ES-I3 (cell line): ENCODE data around the gene C16orf46.
"Not testable (repeated sequence)": the region's sequence is repeated elsewhere in the genome, so short reads cannot be mapped to it uniquely, and the experiment has no call there.

ENCODE experiments used
- H3K36me3 ChIP-seq: 2 replicates; pipeline ENCODE4 v1.6.1; 2013; ENCODE audit warnings: mild to moderate bottlenecking, low read length, control low read depth, moderate library complexity; ENCODE audit not compliant: insufficient read depth
- H3K4me1 ChIP-seq: 2 replicates; pipeline ENCODE4 v1.6.1; 2013; ENCODE audit warnings: mild to moderate bottlenecking, control low read depth, low read length; ENCODE audit not compliant: insufficient read depth
- H3K9ac ChIP-seq: 2 replicates; pipeline ENCODE4 v1.6.1; 2013; ENCODE audit warnings: low read depth, mild to moderate bottlenecking, low read length, moderate library complexity
- H3K9me3 ChIP-seq: 2 replicates; pipeline ENCODE4 v1.6.1; 2013; ENCODE audit warnings: mild to moderate bottlenecking, low read length, moderate library complexity; ENCODE audit not compliant: control insufficient read depth, insufficient read depth

Gene C16orf46, protein sequence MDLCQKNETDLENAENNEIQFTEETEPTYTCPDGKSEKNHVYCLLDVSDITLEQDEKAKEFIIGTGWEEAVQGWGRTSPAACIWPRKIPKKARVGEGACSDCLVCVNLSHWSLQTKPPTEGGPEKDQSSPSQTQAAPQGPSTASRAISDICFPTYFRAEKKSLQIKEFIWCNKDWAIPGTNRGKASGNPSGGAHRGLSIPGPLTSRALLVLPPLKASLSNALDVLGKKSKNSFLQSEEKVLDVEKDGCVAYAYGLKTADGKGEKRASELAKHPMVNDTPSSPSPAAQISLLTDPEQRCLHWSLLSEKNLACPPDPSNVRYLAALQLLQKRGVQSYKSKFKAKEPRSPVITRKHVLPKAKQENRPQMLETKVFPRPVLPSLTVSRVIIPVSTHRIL

DNA sequence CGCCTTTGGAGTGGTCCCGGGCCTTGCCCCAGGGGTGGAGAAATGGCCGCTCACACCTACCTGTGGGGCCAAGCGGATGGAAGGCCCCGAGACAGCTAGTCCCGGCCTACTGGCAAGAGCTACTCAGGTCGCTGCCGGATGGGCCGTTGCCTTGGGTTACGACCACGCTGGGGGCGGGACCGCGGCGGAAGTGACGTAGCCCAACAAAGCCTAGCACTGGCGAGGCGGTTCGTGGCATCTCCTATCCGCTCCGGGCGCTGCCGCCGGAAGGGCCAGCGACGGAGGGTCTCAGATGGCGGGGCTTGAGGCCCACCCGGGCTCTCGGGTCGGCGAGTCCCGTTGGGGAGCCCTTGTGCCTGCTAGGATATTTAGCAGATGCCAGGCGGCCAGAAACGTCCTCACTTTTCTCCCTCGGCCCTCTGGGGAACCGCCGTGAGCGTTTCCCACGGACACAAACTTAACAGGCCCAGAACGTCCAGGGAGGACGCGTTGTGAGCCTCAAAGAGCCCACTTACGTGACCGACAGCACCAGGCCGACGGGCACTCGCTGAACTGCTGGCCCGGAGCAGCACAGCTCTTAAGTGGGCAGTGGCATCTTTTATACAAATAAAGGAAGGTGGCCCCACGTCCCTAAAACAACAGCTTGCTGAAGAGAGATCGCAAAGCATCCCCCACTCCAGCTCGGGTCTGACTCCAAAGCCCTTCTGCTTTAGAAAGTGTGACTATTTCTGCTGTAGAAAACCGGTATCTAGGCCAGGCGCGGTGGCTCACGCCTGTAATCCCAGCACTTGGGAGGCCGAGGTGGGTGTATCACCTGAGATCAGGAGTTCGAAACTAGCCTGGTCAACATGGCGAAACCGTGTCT lies at the start of gene C16orf46:
Gene C16orf46, minus strand, starts transcription at position 163 of the 865 bp plus-strand sequence. CDS start 13,283 bp downstream, outside the sequence.
- H3K4me1 ChIP-seq, result peaks cover 10% of the 10 kb centered on the region; the same call in 1 of the 2 replicates
- H3K9ac ChIP-seq, result peak within 1 kb of the TSS; percentile 63
- H3K36me3 ChIP-seq, result no peaks in the 10 kb centered on the region
- H3K9me3 ChIP-seq, result no peaks in the 10 kb centered on the region

DNA sequence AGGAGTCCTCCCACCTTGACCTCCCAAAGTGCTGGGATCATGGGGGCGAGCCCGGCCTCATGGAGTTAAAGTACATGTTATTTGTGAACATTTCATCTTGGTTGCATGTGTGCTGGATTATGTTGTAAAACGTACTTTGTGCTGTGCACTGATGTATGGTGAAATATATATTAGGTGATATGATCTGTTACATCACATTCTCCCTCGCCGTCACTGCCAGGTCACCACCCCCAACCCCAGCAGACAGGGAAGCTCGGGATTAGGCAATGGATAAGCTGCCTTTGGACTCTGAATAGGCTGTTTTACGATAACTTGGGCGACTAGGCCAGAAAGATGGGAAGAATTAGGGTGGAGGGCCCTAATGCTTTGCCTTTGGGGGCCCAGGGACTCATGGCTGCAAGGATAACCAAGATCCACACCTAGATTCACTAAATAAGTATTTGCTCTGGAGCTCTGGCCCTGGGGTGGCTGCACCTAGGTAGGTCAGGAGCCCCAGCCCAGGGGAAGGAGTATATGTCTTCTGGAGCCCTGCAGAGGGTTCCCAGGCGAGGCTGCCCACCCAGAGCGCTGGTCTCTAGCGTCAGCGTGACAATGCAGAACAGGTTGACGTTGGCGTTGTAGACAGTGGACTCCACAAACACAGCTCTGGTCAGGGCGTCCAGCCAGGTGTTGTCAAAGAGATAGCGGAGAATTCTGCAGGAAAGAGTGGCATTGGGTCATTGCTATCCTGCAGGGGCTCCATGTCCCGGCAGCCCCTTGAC lies 46.2 kb upstream of the C16orf46 start:
- Histone ChIP-seq H3K4me1 (no peaks in the 10 kb centered on the region), H3K9ac (no peak overlapping the region), H3K36me3 (no peaks in the 10 kb centered on the region), H3K9me3 (no peaks in the 10 kb centered on the region)

DNA sequence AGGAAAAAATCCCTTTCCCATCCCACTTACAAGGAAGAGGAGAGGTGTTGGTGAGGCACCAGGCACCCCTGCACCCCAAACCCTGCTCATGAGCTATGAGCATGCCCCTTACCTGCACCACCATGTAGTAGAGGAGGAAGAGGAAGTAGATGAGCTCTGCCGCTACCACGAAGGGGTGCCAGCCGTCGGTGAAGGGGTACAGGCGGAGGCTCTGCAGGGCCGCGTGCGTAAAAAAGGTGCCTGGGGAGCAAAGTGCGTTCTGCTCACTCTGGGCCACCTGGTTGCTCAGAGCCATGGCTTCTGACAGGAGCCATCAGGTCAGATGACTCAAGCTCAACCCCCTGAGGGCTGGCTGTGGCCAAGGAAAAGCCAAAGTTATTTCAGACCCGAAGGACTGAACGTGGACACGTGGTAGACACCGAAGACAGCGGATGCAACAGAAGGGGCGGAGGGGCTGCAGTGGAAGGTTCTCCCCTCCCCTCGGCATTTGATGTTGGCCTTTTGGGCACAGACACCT lies 44.5 kb upstream of the C16orf46 start:
- no peaks in the 10 kb centered on the region for H3K36me3 ChIP-seq
- no peak overlapping the region for H3K9ac ChIP-seq
- H3K4me1 ChIP-seq, result no peaks in the 10 kb centered on the region
- H3K9me3 ChIP-seq, result no peaks in the 10 kb centered on the region

DNA sequence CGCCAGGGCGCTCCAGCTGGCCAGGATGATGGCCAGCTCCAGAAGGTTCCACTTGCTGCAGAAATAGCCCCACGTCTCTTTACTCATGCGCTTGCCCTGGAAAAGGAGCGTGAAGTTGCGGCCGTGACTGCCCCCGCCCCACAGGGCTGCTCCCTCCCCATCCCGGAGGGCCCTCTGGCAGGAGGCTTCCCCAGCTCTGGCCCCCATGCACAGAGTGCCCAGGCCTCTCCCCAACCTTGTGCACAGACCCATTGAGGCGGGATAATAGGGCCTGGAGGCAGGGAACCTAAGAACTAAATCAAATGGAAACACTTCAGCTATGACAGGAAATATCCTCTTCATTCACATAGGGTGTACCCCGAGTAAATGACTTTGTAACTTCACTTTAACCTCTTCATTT lies 40.4 kb upstream of the C16orf46 start:
- H3K9me3 ChIP-seq, result no peaks in the 10 kb centered on the region
- H3K4me1 ChIP-seq, result no peaks in the 10 kb centered on the region
- no peak overlapping the region for H3K9ac ChIP-seq
- H3K36me3 ChIP-seq, result no peaks in the 10 kb centered on the region

DNA sequence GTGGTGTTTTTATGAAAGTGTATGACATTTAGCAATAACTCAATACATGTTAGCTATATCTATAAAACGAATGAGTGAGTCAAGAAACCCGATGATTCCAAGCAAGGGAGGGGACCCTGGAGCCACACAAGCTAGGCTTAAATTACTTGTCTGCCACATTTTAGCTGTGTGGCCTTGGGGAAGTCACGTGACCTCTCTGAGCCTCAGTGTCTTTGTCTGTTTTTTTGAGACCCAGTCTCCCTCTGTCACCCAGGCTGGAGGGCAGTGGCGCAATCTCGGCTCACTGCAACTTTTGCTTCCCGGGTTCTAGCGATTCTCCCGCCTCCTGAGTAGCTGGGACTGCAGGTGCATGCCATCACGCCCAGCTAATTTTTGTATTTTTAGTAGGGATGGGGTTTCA lies 39.2 kb upstream of the C16orf46 start:
- H3K36me3 ChIP-seq, result no peaks in the 10 kb centered on the region
- H3K9ac ChIP-seq, result no peak overlapping the region
- H3K4me1 ChIP-seq, result no peaks in the 10 kb centered on the region
- H3K9me3 ChIP-seq, result no peaks in the 10 kb centered on the region

GRCh38 chr16:81112453-81112852 lies 35.4 kb upstream of the C16orf46 start:
- H3K9me3 ChIP-seq, result no peaks in the 10 kb centered on the region
- no peaks in the 10 kb centered on the region for H3K4me1 ChIP-seq
- H3K36me3 ChIP-seq, result no peaks in the 10 kb centered on the region

DNA sequence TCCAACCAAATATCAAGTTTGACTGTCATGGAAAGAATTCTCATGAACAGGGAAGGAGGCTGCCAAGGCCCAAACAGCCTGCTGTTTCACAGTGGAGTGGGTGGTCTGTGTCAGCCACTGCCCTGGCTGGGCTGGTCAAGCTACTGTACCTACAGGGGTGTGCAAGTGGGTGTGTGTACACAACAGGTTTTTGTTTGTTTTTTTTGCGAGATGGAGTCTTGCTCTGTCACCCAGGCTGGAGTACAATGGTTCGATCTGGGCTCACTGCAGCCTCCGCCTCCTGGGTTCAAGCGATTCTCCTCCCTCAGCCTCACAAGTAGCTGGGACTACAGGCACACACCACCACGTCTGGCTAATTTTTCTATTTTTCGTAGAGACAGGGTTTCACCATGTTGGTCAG lies 32.2 kb upstream of the C16orf46 start:
- not testable (repeated sequence) for H3K36me3 ChIP-seq, H3K4me1 ChIP-seq, H3K9ac ChIP-seq, H3K9me3 ChIP-seq

More at GRCh38 chr16:81112453-81112852, 35.4 kb upstream of the C16orf46 start:
- no peak overlapping the region for H3K9ac ChIP-seq

DNA sequence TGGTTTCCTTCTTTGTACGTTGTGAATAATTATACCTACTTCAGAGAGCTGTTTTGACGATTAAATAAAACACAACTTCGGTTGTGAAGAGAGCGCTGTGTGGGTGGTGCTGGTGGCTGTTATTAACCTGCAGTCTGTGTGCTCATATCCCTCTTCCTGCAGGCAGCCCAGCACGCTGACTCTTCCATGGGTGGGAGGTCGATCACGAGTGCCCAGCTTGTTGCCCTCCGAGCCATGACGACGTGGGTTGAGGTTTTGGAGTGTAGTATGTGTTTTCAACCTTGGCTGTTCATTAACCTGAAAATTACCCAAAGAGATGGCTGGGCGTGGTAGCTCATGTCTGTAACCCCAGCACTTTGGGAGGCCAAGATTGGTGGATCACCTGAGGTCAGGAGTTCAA lies 30.5 kb upstream of the C16orf46 start:
- H3K36me3 ChIP-seq, result no peaks in the 10 kb centered on the region
- H3K4me1 ChIP-seq, result no peaks in the 10 kb centered on the region
- no peak overlapping the region for H3K9ac ChIP-seq
- no peaks in the 10 kb centered on the region for H3K9me3 ChIP-seq

DNA sequence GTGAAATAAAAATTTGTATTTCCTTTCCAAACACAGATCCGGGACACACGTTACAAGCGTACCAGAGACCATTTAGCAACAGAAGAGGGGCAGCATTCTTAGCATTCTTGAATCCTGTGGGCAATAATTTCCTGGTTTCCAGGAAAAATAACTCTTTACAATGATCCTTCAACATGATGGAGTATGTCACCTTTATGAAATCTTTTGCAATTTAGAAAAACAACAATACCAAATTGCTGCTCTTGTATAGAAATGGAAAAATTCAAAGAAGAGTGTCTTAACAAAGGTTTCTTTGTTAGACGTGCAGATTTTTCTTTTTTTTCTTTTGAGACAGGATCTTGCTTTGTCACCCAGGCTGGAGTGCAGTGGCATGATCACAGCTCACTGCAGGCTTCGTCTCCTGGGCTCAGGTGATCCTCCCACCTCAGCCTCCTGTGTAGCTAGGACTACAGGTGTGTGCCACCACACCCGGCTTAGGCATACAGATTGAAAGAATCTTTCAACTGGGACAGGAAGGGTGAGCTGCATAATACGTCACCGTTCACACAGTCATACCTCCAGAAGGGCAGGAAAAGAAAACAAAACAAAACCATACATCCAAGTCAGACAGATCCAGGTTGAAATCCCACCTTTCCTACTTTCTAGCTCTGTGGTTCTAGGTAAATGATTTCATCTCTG lies 29.9 kb upstream of the C16orf46 start:
- Histone ChIP-seq H3K36me3 (no peaks in the 10 kb centered on the region), H3K9ac (no peak overlapping the region), H3K9me3 (no peaks in the 10 kb centered on the region), H3K4me1 (no peaks in the 10 kb centered on the region)

DNA sequence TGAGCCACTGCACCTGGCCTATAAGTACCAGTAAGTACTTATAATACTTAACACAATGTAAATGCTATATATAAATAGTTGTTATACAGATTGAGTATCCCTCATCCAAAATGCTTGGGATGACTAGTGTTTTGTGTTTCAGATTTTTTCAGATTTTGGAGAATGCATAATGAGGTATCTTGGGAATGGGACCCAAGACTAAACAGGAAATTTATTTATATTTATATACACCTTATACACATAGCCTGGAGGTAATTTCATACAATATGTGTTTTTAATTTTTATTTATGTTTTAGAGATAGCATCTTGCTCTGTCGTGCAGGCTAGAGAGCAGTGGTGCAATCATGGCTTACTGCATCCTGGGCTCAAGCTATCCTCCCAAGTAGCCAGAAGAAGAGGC lies 28.9 kb upstream of the C16orf46 start:
- no peaks in the 10 kb centered on the region for H3K36me3 ChIP-seq
- no peak overlapping the region for H3K9ac ChIP-seq
- no peaks in the 10 kb centered on the region for H3K9me3 ChIP-seq
- no peaks in the 10 kb centered on the region for H3K4me1 ChIP-seq

GRCh38 chr16:81101702-81102101 lies 24.7 kb upstream of the C16orf46 start:
- Histone ChIP-seq H3K36me3 (no peaks in the 10 kb centered on the region), H3K9ac (no peak overlapping the region), H3K9me3 (no peaks in the 10 kb centered on the region), H3K4me1 (peaks cover 4% of the 10 kb centered on the region; the same call in 1 of the 2 replicates)

DNA sequence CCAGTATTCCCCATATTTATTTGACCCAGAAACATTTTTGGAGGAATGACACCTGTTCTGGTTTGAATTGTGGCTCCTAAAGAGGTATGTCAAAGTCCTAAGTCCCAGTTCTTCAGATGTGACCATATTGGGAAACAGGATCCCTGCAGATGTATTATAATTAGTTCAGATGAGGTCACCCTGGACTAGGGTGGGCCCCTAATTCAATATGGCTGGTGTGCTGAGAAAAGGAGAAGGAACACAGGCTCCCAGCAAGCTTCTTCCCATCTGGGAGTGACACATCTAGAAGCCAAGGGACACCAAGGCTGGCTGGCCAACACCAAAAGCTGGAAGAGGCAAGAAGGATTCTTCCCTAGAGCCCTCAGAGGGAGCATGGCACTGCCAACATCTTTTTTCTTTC lies 22.9 kb upstream of the C16orf46 start:
- Histone ChIP-seq H3K36me3 (no peaks in the 10 kb centered on the region), H3K9me3 (no peaks in the 10 kb centered on the region), H3K9ac (no peak overlapping the region), H3K4me1 (peaks cover 6% of the 10 kb centered on the region; the same call in 1 of the 2 replicates)

- H3K9ac ChIP-seq, result no peak overlapping the region
- peaks cover 6% of the 10 kb centered on the region; the same call in 1 of the 2 replicates for H3K4me1 ChIP-seq
These were observed 20.2 kb upstream of the C16orf46 start for GRCh38 chr16:81097230-81097629.

More at GRCh38 chr16:81097230-81097629, 20.2 kb upstream of the C16orf46 start:
- Histone ChIP-seq H3K9me3 (no peaks in the 10 kb centered on the region), H3K36me3 (no peaks in the 10 kb centered on the region)
